MCF 10A (cell line): Measurements from ENCODE around the gene KCNE3. TPM values are rescaled to one million over a fixed set of nuclear protein-coding genes. Genes with fewer than 3 reads are reported as not detected.

Source experiments
- Bru-seq: library from RNA; stranded (reverse); fragments of 400-500 nt; gene quantifications from one replicate; lab custom pipeline; 2021; lab: Mats Ljungman, UMichigan
- BruChase-seq, 2 experiments: library from RNA; stranded (reverse); fragments of 400-500 nt; gene quantifications; one replicate each; lab custom pipeline; 2021; lab: Mats Ljungman, UMichigan
- BruUV-seq: library from RNA; stranded (reverse); fragments of 400-500 nt; replicated peaks from 2 replicates; lab custom pipeline; 2021; lab: Mats Ljungman, UMichigan
- CTCF ChIA-PET: fragments of 300-600 bp; sonication (Branson Sonifier 250); formaldehyde crosslinking; extraction: SDS; loops from one replicate; lab custom pipeline; 2021; ENCODE audit warnings: antibody characterized with exemption, inconsistent platforms; lab: Yijun Ruan, JAX
- POLR2A ChIA-PET: fragments of 300-600, 350-650 bp; sonication (Branson Sonifier 250); formaldehyde crosslinking; extraction: SDS; loops from one replicate; lab custom pipeline; 2020; ENCODE audit warnings: antibody characterized with exemption, inconsistent platforms; lab: Yijun Ruan, JAX
- DNase-seq: peaks from one replicate; pipeline ENCODE4 v3.0.0-alpha.2; 2018; ENCODE audit not compliant: unreplicated experiment
- H3K27ac Mint-ChIP-seq: one replicate; pipeline ENCODE4 v1.8.0; 2022; ENCODE audit warnings: mild to moderate bottlenecking, low read depth, mixed read lengths; ENCODE audit not compliant: unreplicated experiment
- H3K27me3 Mint-ChIP-seq: one replicate; pipeline ENCODE4 v1.8.0; 2022; ENCODE audit warnings: mixed read lengths; ENCODE audit not compliant: insufficient read depth, unreplicated experiment
- H3K36me3 Mint-ChIP-seq: one replicate; pipeline ENCODE4 v1.8.0; 2022; ENCODE audit warnings: mild to moderate bottlenecking, moderate library complexity, mixed read lengths; ENCODE audit not compliant: insufficient read depth, unreplicated experiment
- H3K4me1 Mint-ChIP-seq: one replicate; pipeline ENCODE4 v1.8.0; 2022; ENCODE audit warnings: mixed read lengths; ENCODE audit not compliant: insufficient read depth, unreplicated experiment
- H3K4me3 Mint-ChIP-seq: one replicate; pipeline ENCODE4 v1.8.0; 2022; ENCODE audit warnings: mild to moderate bottlenecking, moderate library complexity, mixed read lengths; ENCODE audit not compliant: unreplicated experiment
- H3K9me3 Mint-ChIP-seq: one replicate; pipeline ENCODE4 v1.8.0; 2022; ENCODE audit warnings: mixed read lengths; ENCODE audit not compliant: unreplicated experiment
- intact Hi-C: fragments of 100-400 bp; cut with micrococcal nuclease; formaldehyde crosslinking; loops from 2 replicates; pipeline ENCODE4 v1.14.1; 2022
- long read RNA-seq: library from polyadenylated mRNA; stranded (forward); transcript quantifications from one replicate; pipeline ENCODE4 v2.0.0, GENCODE V29; 2022
- total RNA-seq: library from RNA; stranded (reverse); gene quantifications from 2 replicates; pipeline ENCODE4 v1.2.3, GENCODE V29; 2022
- TF ChIP-seq, protein P1 (sequence below): fragments of 200-600 bp; IDR thresholded peaks from one replicate; pipeline ENCODE4 v1.8.0; 2022; ENCODE audit warnings: antibody characterized with exemption, mild to moderate bottlenecking; ENCODE audit not compliant: unreplicated experiment

Gene KCNE3
- total RNA-seq (not detected in 2 replicates), Bru-seq, nascent RNA (not detected), BruChase-seq, experiment 1, labeled RNA remaining after a 6-hour chase (percentile 7 among the genes with signal in this experiment), BruChase-seq, experiment 2, labeled RNA remaining after a 2-hour chase (not detected)
- long read RNA-seq = 0 reads

- POLR2A ChIA-PET = no interaction called here
- H3K9me3 Mint-ChIP-seq = no peaks in the 10 kb centered on the region
- no peaks in the 10 kb centered on the region for H3K4me1 Mint-ChIP-seq
- H3K36me3 Mint-ChIP-seq = no peaks in the 10 kb centered on the region
- CTCF ChIA-PET = interaction anchor here (1.3 kb wide), 1 partner anchor 18 kb away, joined by 5 read pairs; no protein-coding TSS in a partner anchor
- intact Hi-C loops = no loop called here
- no TSS peak for BruUV-seq
- no peak for DNase-seq
- TF ChIP-seq, protein P1, sequence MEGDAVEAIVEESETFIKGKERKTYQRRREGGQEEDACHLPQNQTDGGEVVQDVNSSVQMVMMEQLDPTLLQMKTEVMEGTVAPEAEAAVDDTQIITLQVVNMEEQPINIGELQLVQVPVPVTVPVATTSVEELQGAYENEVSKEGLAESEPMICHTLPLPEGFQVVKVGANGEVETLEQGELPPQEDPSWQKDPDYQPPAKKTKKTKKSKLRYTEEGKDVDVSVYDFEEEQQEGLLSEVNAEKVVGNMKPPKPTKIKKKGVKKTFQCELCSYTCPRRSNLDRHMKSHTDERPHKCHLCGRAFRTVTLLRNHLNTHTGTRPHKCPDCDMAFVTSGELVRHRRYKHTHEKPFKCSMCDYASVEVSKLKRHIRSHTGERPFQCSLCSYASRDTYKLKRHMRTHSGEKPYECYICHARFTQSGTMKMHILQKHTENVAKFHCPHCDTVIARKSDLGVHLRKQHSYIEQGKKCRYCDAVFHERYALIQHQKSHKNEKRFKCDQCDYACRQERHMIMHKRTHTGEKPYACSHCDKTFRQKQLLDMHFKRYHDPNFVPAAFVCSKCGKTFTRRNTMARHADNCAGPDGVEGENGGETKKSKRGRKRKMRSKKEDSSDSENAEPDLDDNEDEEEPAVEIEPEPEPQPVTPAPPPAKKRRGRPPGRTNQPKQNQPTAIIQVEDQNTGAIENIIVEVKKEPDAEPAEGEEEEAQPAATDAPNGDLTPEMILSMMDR = no peak
- no peak within 1 kb of the TSS for H3K4me3 Mint-ChIP-seq
- no peaks in the 10 kb centered on the region for H3K27me3 Mint-ChIP-seq
- H3K27ac Mint-ChIP-seq = no peak within 1 kb of the TSS
These were observed at the start of gene KCNE3 for GRCh38 chr11:74466916-74467885. KCNE3 (minus strand) TSS chr11:74467549; CDS start chr11:74457563, 9,986 bp downstream.

DNA sequence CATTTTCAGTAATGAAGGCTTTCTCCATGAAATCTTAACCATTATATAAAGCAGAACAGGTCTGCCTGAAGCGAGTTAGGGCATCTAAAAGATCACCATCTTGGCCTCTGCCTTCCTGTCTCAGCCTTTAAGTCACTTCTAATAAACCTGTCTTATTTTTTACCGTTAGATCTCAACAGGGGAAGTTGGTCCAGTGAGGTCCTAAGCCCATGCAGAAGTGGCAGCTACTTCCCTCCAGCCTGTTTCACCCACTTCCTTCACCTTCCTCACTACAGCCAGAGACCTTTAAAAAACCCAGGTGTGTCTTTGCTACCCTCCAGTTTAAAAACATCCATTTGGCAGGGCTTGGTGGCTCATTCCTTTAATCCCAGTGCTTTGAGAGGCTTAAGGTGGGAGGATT, 40.2 kb upstream of the KCNE3 start:
- CTCF ChIA-PET = interaction anchor here (0.6 to 0.8 kb wide), 2 partner anchors 12 to 66 kb away, joined by 3 read pairs; no protein-coding TSS in a partner anchor
- BruUV-seq = no TSS peak
- intact Hi-C loops = no loop called here
- DNase-seq = no peak
- Mint-ChIP-seq H3K27ac (no peak overlapping the region), H3K36me3 (no peaks in the 10 kb centered on the region), H3K4me3 (no peak overlapping the region), H3K9me3 (no peaks in the 10 kb centered on the region), H3K4me1 (peaks cover 9% of the 10 kb centered on the region), H3K27me3 (no peaks in the 10 kb centered on the region)
- POLR2A ChIA-PET = interaction anchor here (2.3 kb wide), 1 partner anchor 14 kb away, joined by 13 read pairs; the partner anchor contains the start of gene LIPT2
- TF ChIP-seq, protein P1 = no peak

DNA sequence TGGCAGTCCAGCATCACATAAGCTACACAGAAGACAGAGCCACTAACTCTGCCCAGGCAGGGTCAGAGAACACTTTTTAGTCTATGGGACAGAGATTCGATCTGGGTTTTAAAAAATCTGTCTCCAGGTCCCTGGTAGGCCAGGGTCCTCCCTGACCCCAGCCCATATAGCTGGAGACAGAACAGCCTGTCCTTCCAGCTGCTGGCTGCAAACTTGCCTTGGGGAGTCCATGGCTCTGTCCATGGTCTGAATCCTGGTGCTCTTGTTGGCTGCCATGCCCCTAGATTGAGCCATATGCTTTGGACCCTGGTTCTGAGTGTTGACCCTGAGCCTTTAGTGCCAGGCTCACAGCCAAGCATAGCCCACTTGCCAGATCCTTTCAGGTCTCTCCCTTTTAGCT, 39.5 kb upstream of the KCNE3 start:
- no TSS peak for BruUV-seq
- DNase-seq = no peak
- intact Hi-C loops = no loop called here
- TF ChIP-seq, protein P1 = no peak
- Mint-ChIP-seq H3K9me3 (no peaks in the 10 kb centered on the region), H3K36me3 (no peaks in the 10 kb centered on the region), H3K27ac (no peak overlapping the region), H3K27me3 (no peaks in the 10 kb centered on the region), H3K4me1 (peaks cover 9% of the 10 kb centered on the region), H3K4me3 (no peak overlapping the region)
- CTCF ChIA-PET = interaction anchor here (0.6 to 1.8 kb wide), 3 partner anchors 13 to 67 kb away, joined by 3 to 6 read pairs (median 3); no protein-coding TSS in a partner anchor
- POLR2A ChIA-PET = interaction anchor here (2.3 kb wide), 1 partner anchor 13 kb away, joined by 13 read pairs; the partner anchor contains the start of gene LIPT2

GRCh38 chr11:74505911-74506310, 38.6 kb upstream of the KCNE3 start:
- H3K4me3 Mint-ChIP-seq = no peak overlapping the region
- H3K36me3 Mint-ChIP-seq = no peaks in the 10 kb centered on the region
- H3K27me3 Mint-ChIP-seq = no peaks in the 10 kb centered on the region
- H3K9me3 Mint-ChIP-seq = peaks cover 6% of the 10 kb centered on the region
- peak overlapping the region; percentile 100 for H3K27ac Mint-ChIP-seq
- DNase-seq = no peak
- no TSS peak for BruUV-seq
- intact Hi-C loops = no loop called here
- POLR2A ChIA-PET = interaction anchor here (1.0 kb wide), 1 partner anchor 13 kb away, joined by 3 read pairs; the partner anchor contains the start of gene LIPT2
- CTCF ChIA-PET = interaction anchor here (0.7 to 1.8 kb wide), 2 partner anchors 44 to 65 kb away, joined by 4 to 6 read pairs; no protein-coding TSS in a partner anchor
- TF ChIP-seq, protein P1 = no peak
- H3K4me1 Mint-ChIP-seq = peaks cover 9% of the 10 kb centered on the region
